ENCODE results near the gene GPM6B.
"Not testable (repeated sequence)": the region's sequence is repeated elsewhere in the genome, so short reads cannot be mapped to it uniquely, and the experiment has no call there.

Gene GPM6B

GRCh38 chrX:13761606-13762414 is 55.1 kb downstream of the GPM6B start:
- no peak for DNase-seq

GRCh38 chrX:13760426-13760825 is 56.5 kb downstream of the GPM6B start:
- no peak for DNase-seq

DNA sequence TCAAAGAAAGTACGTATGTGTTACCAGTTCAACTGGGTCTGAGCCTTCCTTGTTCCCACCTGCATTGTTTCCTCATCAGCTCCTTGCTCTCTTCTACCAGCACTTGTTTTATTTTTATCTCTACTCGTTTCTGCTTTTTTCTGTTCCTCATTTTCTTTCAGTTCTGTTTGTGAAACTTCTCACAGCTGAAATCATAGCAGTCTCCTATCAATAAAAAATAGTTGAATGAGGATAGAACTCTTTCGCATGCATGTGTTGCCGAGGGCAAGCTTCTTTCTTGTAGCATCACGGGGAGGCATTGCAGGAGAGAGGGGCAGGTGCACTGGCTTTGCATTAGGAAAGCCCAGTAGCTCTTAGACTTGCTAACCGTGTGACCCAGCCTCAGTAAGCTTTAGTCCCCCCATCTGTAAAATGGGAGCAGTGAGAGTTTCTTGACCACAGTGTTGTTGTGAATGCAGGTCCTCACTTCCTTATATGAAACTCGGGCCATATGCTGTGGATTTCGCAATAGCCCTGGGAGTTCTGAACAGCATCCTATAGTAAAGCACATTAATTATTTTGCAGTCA is 57.7 kb downstream of the GPM6B start:
- DNase-seq: no peak

DNA sequence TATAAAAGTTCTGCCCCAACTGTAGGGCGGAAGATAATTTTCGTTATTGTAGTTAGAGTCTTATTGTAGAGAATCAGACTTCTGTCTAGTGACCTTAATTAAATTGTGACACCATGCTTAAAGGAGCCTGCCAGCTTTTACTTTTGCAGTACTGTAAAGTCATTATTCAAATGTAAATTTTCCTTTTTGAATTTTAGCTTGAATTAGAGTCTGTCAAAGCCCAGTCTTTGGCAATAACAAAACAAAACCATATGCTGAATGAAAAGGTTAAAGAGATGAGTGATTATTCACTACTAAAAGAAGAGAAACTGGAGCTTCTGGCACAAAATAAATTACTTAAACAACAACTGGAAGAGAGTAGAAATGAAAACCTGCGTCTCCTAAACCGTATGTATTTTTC is 60.5 kb downstream of the GPM6B start:
- no peak for DNase-seq

DNA sequence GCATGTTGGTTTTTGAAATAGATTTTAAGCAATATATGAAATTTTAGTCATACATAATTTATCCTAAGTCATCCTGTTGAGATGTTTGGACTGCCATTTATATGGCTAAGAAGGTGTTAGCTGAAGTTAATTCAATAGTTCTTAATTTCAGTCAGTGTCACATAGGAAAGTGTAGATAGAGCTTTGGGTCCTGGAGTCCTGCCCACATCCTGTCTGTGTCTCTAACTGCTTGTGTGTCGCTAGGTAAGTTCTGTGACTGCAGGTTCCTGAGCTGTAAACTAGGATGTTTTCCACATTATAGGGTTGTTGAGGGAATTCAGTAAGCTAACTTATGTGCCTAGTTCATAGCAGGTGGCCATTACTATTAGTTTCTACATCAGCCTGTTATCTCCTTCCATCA is 61.6 kb downstream of the GPM6B start:
- no peak for DNase-seq

DNA sequence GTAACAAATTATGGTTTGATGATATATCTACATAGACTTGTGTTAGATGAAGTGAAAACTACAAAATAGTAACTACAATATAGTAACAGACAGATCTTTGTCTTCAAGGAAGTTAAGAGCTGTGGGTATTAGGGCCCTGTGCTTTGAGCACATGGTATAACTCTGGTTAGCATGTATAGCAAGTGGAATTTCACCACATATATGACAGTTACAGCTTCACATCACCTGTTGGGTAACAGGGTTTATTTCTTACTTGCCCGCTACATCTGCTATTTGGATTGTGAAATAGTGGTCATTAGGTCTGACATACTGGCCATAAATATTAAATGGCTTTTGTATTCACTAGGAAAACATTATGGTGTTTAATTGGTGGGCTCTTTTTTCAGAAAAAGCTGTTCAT is 62.1 kb downstream of the GPM6B start:
- no peak for DNase-seq

GRCh38 chrX:13752646-13753045 is 64.2 kb downstream of the GPM6B start:
- no peak for DNase-seq

DNA sequence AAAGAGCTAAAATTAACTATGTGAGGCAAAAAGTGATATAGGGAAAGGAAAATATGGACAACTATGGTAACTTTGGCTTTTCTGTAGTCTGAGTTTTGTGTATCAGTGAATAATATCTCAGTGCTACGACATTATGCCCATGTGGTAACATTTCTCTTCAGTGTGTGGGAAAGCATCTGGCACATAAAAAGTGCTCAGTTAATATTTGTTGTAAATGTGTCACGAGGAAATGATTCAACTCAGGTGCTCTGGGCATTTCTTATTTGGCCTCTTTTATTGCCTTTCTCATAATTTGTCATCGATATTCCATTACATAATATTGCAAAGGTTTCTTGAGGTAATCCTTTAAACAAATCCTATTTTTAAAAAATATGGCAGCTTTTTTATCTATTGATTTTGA is 64.8 kb downstream of the GPM6B start:
- no peak for DNase-seq

- no peak for DNase-seq
These were observed 66.1 kb downstream of the GPM6B start for GRCh38 chrX:13750812-13751211.

- peak; percentile 3 for DNase-seq
These were observed 66.7 kb downstream of the GPM6B start for GRCh38 chrX:13750204-13750603.

DNA sequence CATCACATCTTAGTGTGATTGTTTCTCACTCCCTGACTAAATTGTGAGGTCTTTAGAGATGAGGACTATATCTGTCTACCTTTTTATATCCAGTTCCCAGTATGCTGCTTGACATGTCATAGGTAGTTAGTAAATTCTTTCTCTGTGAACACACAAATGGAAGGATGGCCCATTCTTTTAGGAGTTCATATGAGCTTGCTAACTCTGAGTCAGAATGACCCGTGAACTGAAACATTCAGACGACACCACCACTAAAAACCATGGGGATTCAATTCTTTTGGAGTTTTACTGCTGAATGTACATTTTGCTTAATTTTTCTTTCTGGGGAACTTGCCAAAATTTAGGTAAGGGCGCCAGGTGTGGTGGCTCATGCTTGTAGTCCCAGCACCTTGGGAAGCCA is 68.4 kb downstream of the GPM6B start:
- DNase-seq: no peak

GRCh38 chrX:13747836-13748235 is 69.1 kb downstream of the GPM6B start:
- peak; percentile 18 for DNase-seq

DNA sequence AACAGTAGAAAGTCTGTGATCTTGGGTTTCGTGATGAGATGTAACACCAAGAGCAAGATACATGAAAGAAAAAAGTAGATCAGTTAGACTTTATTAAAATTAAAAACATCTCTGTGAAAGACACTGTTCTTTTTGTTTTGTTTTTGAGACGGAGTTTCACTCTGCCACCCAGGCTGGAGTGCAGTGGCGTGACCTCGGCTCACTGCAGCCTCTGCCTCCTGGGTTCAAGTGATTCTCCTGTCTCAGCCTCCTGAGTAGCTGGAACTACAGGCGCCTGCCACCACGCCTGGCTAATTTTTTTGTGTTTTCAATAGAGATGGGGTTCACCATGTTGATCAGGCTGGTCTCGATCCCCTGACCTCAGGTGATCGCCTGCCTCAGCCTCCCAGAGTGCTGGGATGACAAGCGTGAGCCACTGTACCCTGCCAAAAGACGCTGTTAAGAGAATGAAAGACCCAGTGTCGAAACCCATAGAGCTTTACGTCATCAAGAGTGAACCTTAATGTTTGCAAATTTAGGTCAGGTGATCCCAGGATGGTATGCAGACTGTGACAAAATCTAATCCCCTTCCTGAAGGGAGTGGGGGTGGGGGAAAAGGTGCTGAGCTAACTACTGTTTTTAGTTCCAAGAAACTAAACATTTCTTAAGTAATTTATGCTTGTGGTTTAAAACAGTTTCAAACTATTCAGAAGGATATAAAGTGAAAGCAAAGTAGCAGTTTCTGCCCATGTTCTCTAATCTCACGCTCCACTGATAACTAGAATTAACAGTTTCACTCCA is 74.3 kb downstream of the GPM6B start:
- no peak for DNase-seq

GRCh38 chrX:13741695-13742094 is 75.2 kb downstream of the GPM6B start:
- no peak for DNase-seq

- DNase-seq: peak; percentile 82
These were observed 82.4 kb downstream of the GPM6B start, which contains the start of the genes OFD1 and TRAPPC2 for GRCh38 chrX:13734278-13735172. Gene OFD1, plus strand, starts transcription at chrX:13734748. Its CDS starts 324 bp downstream, at chrX:13735072. Gene TRAPPC2, minus strand, starts transcription at chrX:13734620. Its CDS starts 14,657 bp downstream, at chrX:13719963.

DNA sequence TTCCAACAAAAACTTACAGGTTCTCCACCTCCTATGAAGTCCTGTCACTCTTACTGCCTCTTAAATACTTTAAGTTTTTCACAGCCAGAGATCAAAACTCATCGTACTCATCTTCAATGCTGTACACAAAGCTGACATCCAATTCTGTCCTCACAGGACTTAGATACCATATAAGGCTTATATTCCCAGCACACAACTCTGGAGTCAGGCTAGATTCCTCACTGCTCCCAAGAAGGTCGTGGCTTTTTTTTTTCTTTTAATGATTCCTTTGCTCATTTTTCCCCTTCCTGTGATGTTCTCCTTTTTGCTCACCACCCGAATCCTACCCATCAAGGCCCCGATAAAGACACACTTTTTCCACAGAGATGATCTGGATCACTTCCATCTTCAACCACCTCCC is 83.4 kb downstream of the GPM6B start:
- DNase-seq: no peak

DNA sequence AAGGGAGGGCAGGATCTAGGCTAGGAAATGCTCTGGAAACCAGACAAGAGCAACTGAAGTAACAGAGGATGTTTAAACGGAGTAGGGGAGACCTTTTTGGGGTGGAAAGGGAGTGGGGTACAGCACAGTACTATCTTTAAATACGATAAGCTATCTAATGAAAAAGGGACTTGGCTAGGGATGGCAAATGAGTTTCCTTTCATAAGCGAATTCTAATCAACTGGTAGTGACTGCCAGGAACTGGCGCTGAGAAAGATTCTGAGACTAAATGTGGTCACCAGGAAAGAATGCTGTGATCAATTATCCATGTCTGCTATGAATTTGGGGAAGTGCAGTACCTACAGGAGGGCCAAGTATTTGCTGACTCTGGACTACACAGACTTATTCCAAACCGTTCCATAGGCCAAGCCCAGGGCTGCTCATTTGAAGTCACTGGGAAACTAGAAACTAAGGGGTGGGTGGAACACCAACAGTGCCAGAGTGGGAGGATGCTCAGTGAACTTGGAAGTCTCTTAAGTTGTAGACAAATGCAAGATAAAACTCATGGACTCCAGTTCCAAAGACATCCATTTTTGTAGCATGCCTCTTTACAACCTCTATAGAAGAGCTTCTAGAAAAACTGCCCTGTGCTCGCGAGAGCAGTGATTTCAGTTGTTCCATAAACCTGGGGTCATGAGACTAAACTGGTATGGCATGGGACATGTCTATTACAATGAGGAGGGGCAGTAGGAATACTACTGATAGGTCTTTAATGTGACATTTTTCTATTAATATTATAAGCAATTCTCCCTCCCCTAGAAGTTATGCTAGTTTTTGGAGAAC is 84.4 kb downstream of the GPM6B start:
- no peak for DNase-seq

GRCh38 chrX:13730523-13730922 is 86.4 kb downstream of the GPM6B start:
- not testable (repeated sequence) for DNase-seq

DNA sequence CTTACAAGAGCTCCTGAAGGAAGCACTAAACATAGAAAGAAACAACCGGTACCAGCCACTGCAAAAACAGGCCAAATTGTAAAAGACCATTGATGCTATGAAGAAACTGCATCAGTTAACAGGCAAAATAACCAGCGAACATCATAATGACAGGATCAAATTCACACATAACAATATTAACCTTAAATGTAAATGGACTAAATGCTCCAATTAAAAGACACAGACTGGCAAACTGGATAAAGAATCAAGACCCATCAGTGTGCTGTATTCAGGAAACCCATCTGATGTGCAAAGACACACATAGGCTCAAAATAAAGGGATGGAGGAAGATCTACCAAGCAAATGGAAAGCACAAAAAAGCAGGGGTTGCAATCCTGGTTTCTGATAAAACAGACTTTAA is 90.3 kb downstream of the GPM6B start:
- DNase-seq: not testable (repeated sequence)

DNA sequence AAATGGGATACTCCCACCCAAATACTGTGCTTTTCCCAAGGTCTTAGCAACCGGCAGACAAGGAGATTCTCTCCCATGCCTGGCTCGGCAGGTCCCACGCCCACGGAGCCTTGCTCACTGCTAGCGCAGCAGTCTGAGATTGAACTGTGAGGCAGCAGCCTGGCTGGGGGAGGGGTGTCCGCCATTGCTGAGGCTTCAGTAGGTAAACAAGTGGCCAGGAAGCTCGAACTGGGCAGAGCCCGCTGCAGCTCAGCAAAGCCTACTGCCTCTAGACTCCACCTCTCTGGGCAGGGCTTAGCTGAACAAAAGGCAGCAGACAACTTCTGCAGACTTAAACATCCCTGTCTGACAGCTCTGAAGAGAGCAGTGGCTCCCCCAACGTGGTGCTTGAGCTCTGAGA is 92.0 kb downstream of the GPM6B start:
- DNase-seq: not testable (repeated sequence)

- DNase-seq: no peak
These were observed 94.9 kb downstream of the GPM6B start for GRCh38 chrX:13721819-13722519.

All from NCI-H226 (cell line).